H1 (cell line): ENCODE results near the gene FASN. TPM values are rescaled to one million over a fixed set of nuclear protein-coding genes. Genes with fewer than 3 reads are reported as not detected.

ENCODE experiments used
- CEBPB ChIP-seq: IDR thresholded peaks from 2 replicates; pipeline ENCODE4 v1.6.1; 2012; ENCODE audit warnings: low read depth, low read length
- POLR2AphosphoS5 ChIP-seq: IDR thresholded peaks from 2 replicates; pipeline ENCODE4 v1.6.1; 2011; ENCODE audit warnings: low read depth, low read length
- polyA plus RNA-seq, 7 experiments: library from polyadenylated mRNA; depleted of rRNA in 3 of 7; stranded (reverse) in 5 of 7; unstranded in 2 of 7; fragments of >200 nt in 5 of 7; fragments of 200-250 nt in 2 of 7; gene quantifications; 1 replicate in 5 of 7; 2 replicates in 1 of 7; 4 replicates in 1 of 7; pipeline versions ENCODE4 v1.2.1 to v1.2.3, GENCODE V29; 2011 to 2013; ENCODE audit warnings: missing spikeins in 2 of 7, mixed read lengths in 2 of 7
- total RNA-seq: library from RNA; stranded (reverse); fragmentation: NEBNext Ultra II Directional; extraction: Animal tissue kit (Norgen Biotek cat#: 25700); gene quantifications from 2 replicates; pipeline ENCODE4 v1.2.1, GENCODE V29; 2021

Gene FASN
- total and polyA plus RNA-seq, 2 of the 8 experiments (the other 6 are each of a cell fraction or from before 2014, with no cell fraction given), result 143 to 561 TPM

- TF ChIP-seq POLR2AphosphoS5 (0 out of 2 replicates have a peak, but pooled peaks have one; percentile 17), CEBPB (no peak)
These were observed 9.4 kb upstream of the FASN start (continued) for GRCh38 chr17:82107341-82107860.
